CD4-positive, alpha-beta T cell treated with Interleukin-10 for 1 hour (primary cell): Measurements from ENCODE around the gene PM20D2.

Experiments
- DNase-seq: peaks from one replicate; pipeline ENCODE4 v3.0.0-alpha.2; 2020

Gene PM20D2

DNA sequence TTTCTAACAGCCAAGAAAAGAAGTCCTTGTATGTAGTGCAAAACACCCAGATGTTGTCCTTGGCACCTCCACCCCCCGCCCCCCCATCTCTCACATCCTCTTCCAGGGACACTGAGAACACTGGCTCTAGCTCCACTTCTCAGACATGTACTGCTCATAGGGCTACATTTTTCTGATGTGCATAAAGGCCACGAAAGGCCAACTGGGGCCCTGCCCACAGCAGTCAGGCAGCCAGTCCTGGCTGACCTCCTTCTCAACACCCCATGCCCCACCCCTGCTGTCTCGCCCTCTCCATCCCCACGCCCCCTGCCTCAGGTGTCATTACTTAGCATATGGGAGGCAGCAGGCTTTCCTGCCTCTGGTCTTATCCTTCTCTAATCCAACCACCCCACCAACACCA is 60.0 kb downstream of the PM20D2 start:
- DNase-seq, result no peak

DNA sequence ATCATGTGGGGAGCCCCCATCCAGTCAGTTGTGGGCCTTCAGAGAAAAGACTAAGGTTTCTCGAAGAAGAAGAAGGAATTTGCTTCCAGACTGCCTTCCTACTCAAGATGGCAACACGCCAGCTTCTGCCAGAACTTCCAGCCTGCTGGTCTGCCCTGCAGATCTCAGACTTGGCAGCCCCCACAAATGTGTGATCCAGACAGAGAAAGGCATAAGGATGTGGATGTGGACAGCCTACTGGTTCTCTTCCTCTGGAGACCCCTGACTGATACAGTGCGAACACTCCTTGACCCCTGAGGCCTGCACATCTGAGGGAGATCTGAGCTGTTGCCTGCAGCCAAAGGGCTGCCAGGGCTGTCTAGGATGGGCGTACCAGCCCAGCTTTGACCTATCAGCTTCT is 62.7 kb downstream of the PM20D2 start:
- DNase-seq, result no peak

DNA sequence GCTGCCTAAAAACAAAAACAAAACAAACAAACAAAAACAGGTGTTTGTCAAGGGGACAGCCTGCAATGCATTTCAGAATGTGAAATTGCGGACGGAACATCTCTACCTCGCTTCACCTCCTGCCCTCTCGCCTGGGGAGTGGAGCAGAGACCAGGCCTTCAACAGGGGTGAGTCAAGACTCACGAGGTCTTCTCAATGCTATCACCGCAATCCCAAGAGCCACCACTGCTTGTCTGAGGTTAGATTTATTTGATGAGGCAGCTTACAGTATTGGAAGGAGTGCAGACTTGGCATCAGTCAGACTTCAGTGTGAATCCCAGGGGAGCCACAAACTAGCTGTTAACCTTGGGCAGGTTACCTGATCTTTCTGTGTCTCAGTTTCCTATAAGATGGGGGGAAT is 63.6 kb downstream of the PM20D2 start:
- no peak for DNase-seq

DNA sequence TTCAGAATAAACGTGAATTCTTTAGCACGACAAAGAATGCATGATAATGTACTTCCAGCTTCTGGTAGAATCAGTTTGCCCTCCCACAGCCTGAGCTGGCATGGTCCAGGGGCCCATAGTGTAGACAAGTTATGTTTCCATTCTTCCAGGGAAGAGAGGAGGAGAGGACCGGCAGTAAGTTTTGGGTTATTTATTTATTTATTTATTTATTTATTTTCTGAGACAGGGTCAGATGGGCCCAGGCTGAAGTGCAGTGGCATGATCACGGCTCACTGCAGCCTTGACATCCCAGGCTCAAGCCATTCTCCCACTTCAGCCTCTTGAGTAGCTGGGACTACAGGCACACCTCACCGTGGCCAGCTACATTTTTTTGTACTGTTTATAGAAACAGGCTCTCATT is 66.6 kb downstream of the PM20D2 start:
- DNase-seq, result no peak

DNA sequence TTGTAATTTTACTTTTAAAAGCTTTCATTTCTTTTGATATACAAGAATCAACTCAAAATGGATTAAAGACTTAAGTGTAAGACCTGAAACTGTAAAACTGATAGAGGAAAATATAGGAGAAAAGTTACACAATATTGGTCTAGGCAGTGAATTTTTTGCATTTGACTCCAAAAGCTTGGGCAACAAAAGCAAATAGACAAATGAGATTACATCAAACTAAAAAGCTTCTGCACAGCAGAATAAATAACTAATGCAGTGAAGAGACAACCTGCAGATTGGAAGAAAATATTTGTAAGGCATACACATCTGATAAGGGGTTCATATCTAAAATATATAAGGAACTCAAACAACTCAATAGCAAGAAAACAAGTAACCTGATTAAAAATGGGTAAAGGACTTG is 68.3 kb downstream of the PM20D2 start:
- DNase-seq, result no peak
